Stimulated activated CD4-positive, alpha-beta T cell treated with anti-CD3 and anti-CD28 coated beads, TNF-alpha, amount 100 ng/mL, for 4 hours (primary cell): ENCODE results near the gene PDZD2.

ENCODE experiments used
- DNase-seq, 3 experiments: peaks; one replicate each; pipeline ENCODE4 v3.0.0-alpha.2; 2020; ENCODE audit warnings: low read depth in 3 of 3

PDZD2 gene

GRCh38 chr5:31931874-31932273 is 292.9 kb downstream of the PDZD2 start:
- no peak for DNase-seq

GRCh38 chr5:31934156-31934555 is 295.2 kb downstream of the PDZD2 start:
- DNase-seq, result no peak

- no peak for DNase-seq
These were observed 296.8 kb downstream of the PDZD2 start for GRCh38 chr5:31935496-31936369.

- no peak for DNase-seq
These were observed 297.8 kb downstream of the PDZD2 start for GRCh38 chr5:31936683-31937082.

GRCh38 chr5:31937226-31937625 is 298.3 kb downstream of the PDZD2 start:
- no peak for DNase-seq

GRCh38 chr5:31937703-31938102 is 298.8 kb downstream of the PDZD2 start:
- no peak for DNase-seq

- DNase-seq, result no peak
These were observed 300.2 kb downstream of the PDZD2 start for GRCh38 chr5:31939151-31939550.

GRCh38 chr5:31941151-31941755 is 302.3 kb downstream of the PDZD2 start:
- no peak for DNase-seq

GRCh38 chr5:31942546-31942945 is 303.6 kb downstream of the PDZD2 start:
- no peak for DNase-seq

- DNase-seq, result no peak
These were observed 305.9 kb downstream of the PDZD2 start for GRCh38 chr5:31944684-31945445.

GRCh38 chr5:31948006-31948405 is 309.1 kb downstream of the PDZD2 start:
- no peak for DNase-seq

GRCh38 chr5:31952067-31952466 is 313.1 kb downstream of the PDZD2 start:
- no peak for DNase-seq

GRCh38 chr5:31954091-31954490 is 315.2 kb downstream of the PDZD2 start:
- DNase-seq, result no peak

- no peak for DNase-seq
These were observed 318.2 kb downstream of the PDZD2 start for GRCh38 chr5:31957151-31957550.

GRCh38 chr5:31962351-31962751 is 323.4 kb downstream of the PDZD2 start:
- no peak for DNase-seq

GRCh38 chr5:31962871-31963307 is 324.0 kb downstream of the PDZD2 start:
- no peak for DNase-seq

GRCh38 chr5:31963358-31964006 is 324.6 kb downstream of the PDZD2 start:
- DNase-seq, result no peak

- DNase-seq, result no peak
These were observed 325.1 kb downstream of the PDZD2 start for GRCh38 chr5:31964007-31964360.

- DNase-seq, result no peak
These were observed 326.3 kb downstream of the PDZD2 start for GRCh38 chr5:31965227-31965626.

GRCh38 chr5:31966936-31967335 is 328.0 kb downstream of the PDZD2 start:
- no peak for DNase-seq

- DNase-seq, result no peak
These were observed 328.5 kb downstream of the PDZD2 start for GRCh38 chr5:31967461-31967860.

- DNase-seq, result no peak
These were observed 333.6 kb downstream of the PDZD2 start for GRCh38 chr5:31972558-31972957.
